ENCODE results near the gene GABRD.

Gene GABRD

GRCh38 chr1:2039251-2039650 lies 20.1 kb downstream of the GABRD start:
- DNase-seq (ENCODE audit: low spot score): no peak

- DNase-seq (ENCODE audit: low spot score): no peak
Measured at GRCh38 chr1:2041305-2041704, 22.2 kb downstream of the GABRD start.

- no peak for DNase-seq (ENCODE audit: low spot score)
Measured at GRCh38 chr1:2041887-2042286, 22.7 kb downstream of the GABRD start.

GRCh38 chr1:2042830-2043773 lies 24.0 kb downstream of the GABRD start:
- no peak for DNase-seq (ENCODE audit: low spot score)

GRCh38 chr1:2043886-2044285 lies 24.7 kb downstream of the GABRD start:
- no peak for DNase-seq (ENCODE audit: low spot score)

GRCh38 chr1:2044510-2045319 lies 25.6 kb downstream of the GABRD start:
- DNase-seq (ENCODE audit: low spot score): peak; percentile 93

- no peak for DNase-seq (ENCODE audit: low spot score)
Measured at GRCh38 chr1:2045468-2046173, 26.5 kb downstream of the GABRD start.

GRCh38 chr1:2046174-2046917 lies 27.2 kb downstream of the GABRD start:
- no peak for DNase-seq (ENCODE audit: low spot score)

- no peak for DNase-seq (ENCODE audit: low spot score)
Measured at GRCh38 chr1:2046953-2047748, 28.0 kb downstream of the GABRD start.

GRCh38 chr1:2047749-2048729 lies 28.9 kb downstream of the GABRD start:
- DNase-seq (ENCODE audit: low spot score): no peak

- DNase-seq (ENCODE audit: low spot score): no peak
Measured at GRCh38 chr1:2049225-2049717, 30.1 kb downstream of the GABRD start.

GRCh38 chr1:2049718-2050431 lies 30.7 kb downstream of the GABRD start, which contains the start of gene PRKCZ:
TSS of gene PRKCZ (plus strand) at chr1:2050411. CDS start at chr1:2050631, 220 bp downstream.
- no peak for DNase-seq (ENCODE audit: low spot score)

- DNase-seq (ENCODE audit: low spot score): no peak
Measured at GRCh38 chr1:2050461-2050792, 31.3 kb downstream of the GABRD start.

GRCh38 chr1:2050793-2051682 lies 31.9 kb downstream of the GABRD start:
- no peak for DNase-seq (ENCODE audit: low spot score)

GRCh38 chr1:2052054-2052679 lies 33.0 kb downstream of the GABRD start:
- DNase-seq (ENCODE audit: low spot score): no peak

GRCh38 chr1:2052756-2053155 lies 33.6 kb downstream of the GABRD start:
- no peak for DNase-seq (ENCODE audit: low spot score)

GRCh38 chr1:2053217-2053616 lies 34.1 kb downstream of the GABRD start:
- DNase-seq (ENCODE audit: low spot score): no peak
